Urinary bladder (tissue), 4 donors: ENCODE measurements around the gene BEST2. TPM values are rescaled to one million over a fixed set of nuclear protein-coding genes. Genes with fewer than 3 reads are reported as not detected.

Experiments used
- DNase-seq: peaks from one replicate; pipeline ENCODE4 v3.0.0-alpha.2; 2015; ENCODE audit errors: extremely low spot score
- H3K27ac ChIP-seq: one replicate; pipeline ENCODE4 v1.5.1; 2013; ENCODE audit warnings: low read depth, mild to moderate bottlenecking, moderate library complexity
- H3K36me3 ChIP-seq: one replicate; pipeline ENCODE4 v1.6.1; 2013; ENCODE audit warnings: mild to moderate bottlenecking, moderate library complexity; ENCODE audit not compliant: insufficient read depth
- H3K4me1 ChIP-seq: one replicate; pipeline ENCODE4 v1.6.1; 2013; ENCODE audit warnings: mild to moderate bottlenecking, moderate library complexity; ENCODE audit not compliant: insufficient read depth
- H3K4me3 ChIP-seq: one replicate; pipeline ENCODE4 v1.5.1; 2013; ENCODE audit warnings: low read depth, low read length
- WGBS: extraction: QIAGEN DNeasy Blood & Tissue Kit; methylation state at CpG from one replicate; pipeline ENCODE4 v1.1.7; 2013; 5-methylcytosine and 5-hydroxymethylcytosine counted together
- polyA plus RNA-seq: library from polyadenylated mRNA; stranded (reverse); fragments of 200-250 nt; gene quantifications from one replicate; pipeline ENCODE4 v1.2.3, GENCODE V29; 2013
- small RNA-seq: library from RNA; depleted of rRNA; stranded (forward); fragments of <200 nt; gene quantifications from one replicate; pipeline ENCODE3, GENCODE V24; 2014
- total RNA-seq: library from RNA; depleted of rRNA; stranded (reverse); fragments of >200 nt; gene quantifications from one replicate; pipeline ENCODE4 v1.2.3, GENCODE V29; 2014
- donor health status: healthy with polysubstance abuse.
- donor health status: healthy.

Gene BEST2
- total and polyA plus RNA-seq, 2 donors: not detected

DNA sequence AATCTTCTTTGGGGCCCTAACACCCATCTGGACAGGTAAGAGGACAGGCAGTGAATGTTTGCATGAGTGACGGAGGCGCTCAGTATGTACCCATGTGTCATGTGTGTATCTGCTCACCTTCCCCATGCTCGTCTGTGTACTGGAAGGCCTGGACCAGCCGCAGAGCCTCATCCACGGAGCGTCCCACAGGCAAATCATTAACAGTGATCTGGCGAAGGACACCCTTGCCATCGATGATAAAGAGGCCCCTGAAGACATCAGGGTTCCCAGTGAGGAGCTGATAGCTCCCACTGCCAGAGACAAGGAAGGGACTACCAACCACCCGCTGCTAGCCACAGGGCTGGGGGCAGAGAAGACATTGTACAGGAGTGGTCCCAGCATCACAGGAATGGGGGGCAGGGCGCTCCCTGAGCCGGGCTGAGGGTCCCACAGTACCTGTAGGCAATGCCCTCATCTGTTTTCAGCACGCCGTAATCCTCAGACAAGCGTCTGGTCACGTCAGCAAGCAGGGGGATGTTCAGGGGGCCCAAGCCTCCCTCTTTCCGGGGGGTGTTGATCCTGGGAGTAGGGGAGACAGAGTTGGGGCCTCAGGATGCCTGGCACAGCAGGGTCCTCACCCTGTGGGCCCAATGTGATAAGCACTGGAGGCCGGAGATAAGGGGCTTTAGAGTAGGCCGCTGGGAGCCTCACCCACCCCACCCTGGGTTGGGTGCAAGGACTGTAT is 48.3 kb downstream of the BEST2 start:
- no peaks in the 10 kb centered on the region for H3K4me1 ChIP-seq
- 90% methylated on average over 18 of the region's 18 CpGs for WGBS
- DNase-seq: no peak
- H3K36me3 ChIP-seq: no peaks in the 10 kb centered on the region
- H3K4me3 ChIP-seq: no peak overlapping the region
- H3K27ac ChIP-seq: no peak overlapping the region

DNA sequence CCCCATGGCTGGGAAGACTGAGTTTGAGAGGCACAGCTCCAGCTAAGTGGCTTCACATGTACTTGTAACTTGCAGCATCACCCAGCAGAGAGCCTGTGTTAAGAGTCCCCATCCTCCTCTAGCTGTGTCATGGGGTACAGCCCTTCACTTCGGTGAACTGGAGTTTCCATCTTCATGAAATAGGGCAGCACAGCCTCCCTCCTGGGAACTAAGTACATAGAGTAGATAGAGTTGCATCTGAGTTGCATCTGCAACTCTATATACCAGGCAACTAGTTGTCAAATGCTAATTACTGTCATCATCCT is 48.8 kb downstream of the BEST2 start:
- Histone ChIP-seq H3K36me3 (no peaks in the 10 kb centered on the region), H3K4me1 (no peaks in the 10 kb centered on the region), H3K4me3 (no peak overlapping the region), H3K27ac (no peak overlapping the region)
- DNase-seq: no peak
- 88% methylated on average over 1 of the region's 1 CpG for WGBS

DNA sequence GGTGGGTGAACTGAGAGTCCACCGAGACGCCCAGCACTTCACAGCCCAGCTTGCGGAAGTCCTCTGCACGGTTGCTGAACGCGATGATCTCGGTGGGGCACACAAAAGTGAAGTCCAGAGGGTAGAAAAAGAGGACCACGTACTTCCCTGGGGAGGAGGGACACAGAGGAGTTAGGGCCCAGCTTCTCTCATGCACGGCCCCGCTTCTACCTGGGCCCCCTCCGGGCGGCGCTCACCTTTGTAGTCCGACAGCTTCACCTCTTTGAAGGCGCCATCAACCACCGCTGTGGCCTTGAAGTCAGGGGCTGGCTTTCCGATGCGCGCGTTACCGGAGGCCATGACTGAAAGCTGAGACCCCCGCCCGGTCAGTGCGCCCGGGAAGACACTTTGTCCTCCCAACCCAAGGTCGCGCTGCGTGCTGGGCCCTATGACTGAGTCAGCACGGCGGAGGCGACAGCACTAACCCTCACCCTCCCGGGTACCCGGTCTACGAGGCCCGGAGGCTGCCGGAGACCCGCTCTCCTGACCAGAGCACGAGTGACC is 49.4 kb downstream of the BEST2 start:
- H3K4me1 ChIP-seq: no peaks in the 10 kb centered on the region
- WGBS: 9% methylated on average over 38 of the region's 38 CpGs
- H3K27ac ChIP-seq: peak overlapping the region; percentile 33
- no peak for DNase-seq
- H3K4me3 ChIP-seq: peak overlapping the region; percentile 78
- H3K36me3 ChIP-seq: no peaks in the 10 kb centered on the region

DNA sequence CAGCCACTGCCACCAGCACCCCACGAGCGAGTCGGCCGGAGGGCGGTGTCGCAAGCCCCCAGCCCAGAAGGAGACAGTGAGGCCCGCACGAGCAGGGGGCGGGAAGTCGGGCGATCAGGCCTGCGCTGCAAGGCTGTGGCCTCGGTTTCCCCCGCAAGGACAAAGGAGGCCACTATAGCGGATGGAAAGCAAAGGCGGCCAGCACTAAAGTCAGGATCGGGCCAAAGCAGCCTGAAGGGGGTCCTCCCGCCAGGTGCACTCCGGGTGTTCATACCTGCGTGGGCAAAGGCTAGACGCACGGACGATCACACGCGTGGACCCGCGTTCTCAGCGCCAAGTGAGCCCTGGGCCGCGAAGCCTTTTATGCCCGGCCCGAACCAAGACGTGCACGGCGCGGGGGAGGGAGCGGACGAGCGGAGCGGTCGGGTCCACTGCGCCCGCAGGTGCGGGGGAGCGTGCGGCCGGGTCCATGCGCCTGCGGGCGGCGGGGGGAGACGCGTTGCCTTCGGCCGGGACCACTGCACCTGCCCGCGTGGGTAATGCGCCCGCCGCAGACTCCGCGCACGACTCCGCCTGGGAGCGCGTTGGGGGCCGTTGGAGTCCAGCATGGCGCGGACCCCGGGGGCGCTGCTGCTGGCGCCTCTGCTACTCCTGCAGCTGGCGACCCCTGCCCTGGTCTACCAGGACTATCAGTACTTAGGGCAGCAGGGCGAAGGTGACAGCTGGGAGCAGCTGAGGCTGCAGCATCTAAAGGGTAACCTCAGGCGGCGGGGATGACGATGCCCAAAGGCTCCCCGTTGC is 50.1 kb downstream of the BEST2 start, which contains the start of the genes PRDX2 and THSD8:
Gene PRDX2, minus strand, starts transcription at position 335 of the 801 bp plus-strand sequence. CDS start 539 bp downstream, outside the sequence.
Gene THSD8, plus strand, starts transcription at position 604 of the 801 bp plus-strand sequence. Its CDS starts 3 bp downstream, at position 607.
- H3K27ac ChIP-seq: peak within 1 kb of the TSS; percentile 33
- no peaks in the 10 kb centered on the region for H3K36me3 ChIP-seq
- H3K4me3 ChIP-seq: peak within 1 kb of the TSS; percentile 78
- WGBS: under 1% methylated on average over 78 of the region's 78 CpGs
- no peaks in the 10 kb centered on the region for H3K4me1 ChIP-seq
- DNase-seq: no peak

DNA sequence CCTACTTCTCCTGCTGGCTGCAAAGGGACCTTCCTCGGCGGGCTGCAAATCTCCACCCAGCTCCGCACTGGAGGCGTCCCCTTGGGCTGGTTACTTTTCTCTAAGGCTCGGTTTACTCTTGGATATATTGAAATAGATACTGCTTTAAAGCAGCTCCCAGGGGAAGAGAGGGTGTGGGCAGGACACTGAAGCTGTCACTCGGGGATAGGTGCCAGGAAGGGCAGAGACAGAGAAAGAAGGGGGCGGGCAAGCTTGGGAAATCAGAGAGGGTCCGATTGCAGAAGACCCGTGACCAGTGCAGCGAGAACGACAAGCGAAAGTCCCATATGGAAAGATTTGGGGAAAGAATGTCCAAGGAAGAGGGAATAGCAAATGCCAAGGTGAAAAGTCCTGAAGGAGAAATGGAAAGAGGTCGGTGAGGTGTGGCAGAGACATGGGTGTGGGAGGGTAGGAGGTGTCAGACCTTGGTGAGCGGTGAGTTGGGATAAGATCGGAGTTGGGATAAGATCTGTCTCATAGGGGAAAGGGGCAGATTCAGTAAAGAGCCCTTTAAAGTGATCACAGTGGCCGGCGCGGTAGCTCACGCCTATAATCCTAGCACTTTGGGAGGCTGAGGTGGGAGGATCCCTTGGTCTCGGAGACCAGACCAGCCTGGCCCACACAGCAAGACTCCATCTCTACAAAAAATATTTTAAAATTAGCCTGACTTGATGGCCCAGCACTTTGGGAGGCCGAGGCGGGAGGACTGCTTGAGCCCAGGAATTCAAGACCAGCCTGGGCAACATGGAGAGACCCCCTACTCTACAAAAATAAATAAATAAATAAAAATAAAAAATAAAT is 50.9 kb downstream of the BEST2 start:
- no peak overlapping the region for H3K27ac ChIP-seq

DNA sequence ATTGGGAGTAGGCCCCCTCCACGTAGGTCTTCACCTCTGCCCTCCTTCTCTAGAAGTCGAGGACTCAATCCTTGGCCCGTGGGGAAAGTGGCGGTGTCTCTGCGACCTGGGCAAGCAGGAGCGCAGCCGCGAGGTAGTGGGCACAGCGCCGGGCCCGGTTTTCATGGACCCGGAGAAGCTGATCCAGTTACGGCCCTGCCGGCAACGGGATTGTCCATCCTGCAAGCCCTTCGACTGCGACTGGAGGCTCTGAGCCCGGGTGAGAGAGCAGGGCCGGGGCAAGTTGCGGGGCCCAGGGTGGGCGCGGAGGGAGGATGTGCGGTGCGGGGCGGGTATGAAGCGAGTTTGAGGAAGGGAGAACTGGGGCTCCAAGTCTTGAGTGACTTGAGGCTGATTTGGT is 52.5 kb downstream of the BEST2 start:
- no peaks in the 10 kb centered on the region for H3K36me3 ChIP-seq
- no peak overlapping the region for H3K27ac ChIP-seq
- no peaks in the 10 kb centered on the region for H3K4me1 ChIP-seq
- no peak for DNase-seq
- 92% methylated on average over 26 of the region's 26 CpGs for whole genome bisulfite sequencing
- no peak overlapping the region for H3K4me3 ChIP-seq

More for the DNA sequence above, 50.9 kb downstream of the BEST2 start:
- 42% methylated on average over 22 of the region's 22 CpGs for WGBS
- Histone ChIP-seq H3K4me3 (peak overlapping the region; percentile 78), H3K4me1 (no peaks in the 10 kb centered on the region), H3K36me3 (no peaks in the 10 kb centered on the region)
- no peak for DNase-seq

DNA sequence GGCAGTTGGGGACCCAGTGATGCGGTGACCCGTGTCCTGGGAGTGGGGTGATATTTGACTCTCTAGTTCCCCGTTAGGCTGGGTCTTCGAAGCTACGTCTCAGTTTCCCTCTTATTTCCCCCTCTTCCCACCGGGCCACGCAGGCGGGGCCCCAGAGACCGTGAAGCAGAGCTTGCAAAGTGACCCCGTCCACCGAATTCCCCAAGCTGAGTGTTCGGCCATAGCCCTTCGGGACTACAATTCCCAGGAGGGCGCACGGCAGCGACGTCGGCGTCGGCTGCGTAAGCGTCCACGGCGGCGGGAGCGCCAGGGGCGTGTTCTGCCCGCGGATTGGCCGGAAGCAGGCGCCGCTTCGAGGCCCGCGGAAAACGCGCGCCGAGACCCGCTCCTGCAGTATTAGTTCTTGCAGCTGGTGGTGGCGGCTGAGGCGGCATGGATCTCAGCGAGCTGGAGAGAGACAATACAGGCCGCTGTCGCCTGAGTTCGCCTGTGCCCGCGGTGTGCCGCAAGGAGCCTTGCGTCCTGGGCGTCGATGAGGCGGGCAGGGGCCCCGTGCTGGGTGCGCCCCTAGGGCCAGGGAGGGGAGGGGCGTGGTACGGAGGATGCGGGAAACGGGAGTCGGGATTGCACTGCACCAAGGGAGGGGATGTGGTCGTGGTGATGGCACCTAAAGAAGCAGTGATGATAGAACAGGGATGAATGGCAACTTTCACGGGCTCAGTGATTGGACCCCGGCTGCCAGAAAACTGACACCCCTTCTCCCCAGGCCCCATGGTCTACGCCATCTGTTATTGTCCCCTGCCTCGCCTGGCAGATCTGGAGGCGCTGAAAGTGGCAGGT is 54.9 kb downstream of the BEST2 start, which contains the start of gene RNASEH2A:
Gene RNASEH2A, plus strand, starts transcription at position 343 of the 840 bp plus-strand sequence. Its CDS starts 90 bp downstream, at position 433.
- H3K27ac ChIP-seq: peak within 1 kb of the TSS; percentile 61
- no peaks in the 10 kb centered on the region for H3K36me3 ChIP-seq
- DNase-seq: no peak
- no peaks in the 10 kb centered on the region for H3K4me1 ChIP-seq
- peak within 1 kb of the TSS; percentile 57 for H3K4me3 ChIP-seq
- WGBS: 4% methylated on average over 66 of the region's 66 CpGs

Small RNA genes within 50 kb of the gene (small RNA-seq; reads per million reads assigned to genes)
- gene MIR5684 (not detected), gene SNORD41 (136 reads per million, percentile 97 among the genes with 10 or more reads in this experiment)

Other genes with a start within 250 kb of the BEST2 start
- 25.0 TPM for gene ZNF564, start 200.3 kb upstream of the BEST2 start, total RNA-seq
- gene ZNF564, start 200.3 kb upstream of the BEST2 start, polyA plus RNA-seq: 6.6 TPM
- 9.0 TPM for gene ZNF490, start 141.0 kb upstream of the BEST2 start, total RNA-seq
- 1.0 TPM for gene ZNF490, start 141.0 kb upstream of the BEST2 start, polyA plus RNA-seq
- 38.3 TPM for gene ZNF791, start 140.9 kb upstream of the BEST2 start, total RNA-seq
- 12.0 TPM for gene ZNF791, start 140.9 kb upstream of the BEST2 start, polyA plus RNA-seq
- 31.1 TPM for gene MAN2B1, start 85.0 kb upstream of the BEST2 start, total RNA-seq
- gene MAN2B1, start 85.0 kb upstream of the BEST2 start, polyA plus RNA-seq: 60.0 TPM
- gene WDR83, start 85.0 kb upstream of the BEST2 start, total RNA-seq: 5.1 TPM
- 17.5 TPM for gene WDR83, start 85.0 kb upstream of the BEST2 start, polyA plus RNA-seq
- gene DHPS, start 69.9 kb upstream of the BEST2 start, total RNA-seq: 29.9 TPM
- gene DHPS, start 69.9 kb upstream of the BEST2 start, polyA plus RNA-seq: 99.0 TPM
- gene GNG14, start 63.8 kb upstream of the BEST2 start, total RNA-seq: not detected
- not detected for gene GNG14, start 63.8 kb upstream of the BEST2 start, polyA plus RNA-seq
- gene FBXW9, start 55.2 kb upstream of the BEST2 start, total RNA-seq: 2.6 TPM
- gene FBXW9, start 55.2 kb upstream of the BEST2 start, polyA plus RNA-seq: 8.9 TPM
- 35.4 TPM for gene TNPO2, start 27.9 kb upstream of the BEST2 start, total RNA-seq
- gene TNPO2, start 27.9 kb upstream of the BEST2 start, polyA plus RNA-seq: 50.7 TPM
- 59.5 TPM for gene TRIR, start 17.1 kb upstream of the BEST2 start, total RNA-seq
- gene TRIR, start 17.1 kb upstream of the BEST2 start, polyA plus RNA-seq: 285 TPM
- gene GET3, start 14.3 kb upstream of the BEST2 start, total RNA-seq: 22.7 TPM
- 84.4 TPM for gene GET3, start 14.3 kb upstream of the BEST2 start, polyA plus RNA-seq
- gene HOOK2, start 23.8 kb downstream of the BEST2 start, total RNA-seq: 30.2 TPM
- 28.4 TPM for gene HOOK2, start 23.8 kb downstream of the BEST2 start, polyA plus RNA-seq
- gene JUNB, start 39.7 kb downstream of the BEST2 start, total RNA-seq: 107 TPM
- 545 TPM for gene JUNB, start 39.7 kb downstream of the BEST2 start, polyA plus RNA-seq
- 74.2 TPM for gene PRDX2, start 50.0 kb downstream of the BEST2 start, total RNA-seq
- 245 TPM for gene PRDX2, start 50.0 kb downstream of the BEST2 start, polyA plus RNA-seq
- not detected for gene THSD8, start 50.3 kb downstream of the BEST2 start, total RNA-seq
- gene THSD8, start 50.3 kb downstream of the BEST2 start, polyA plus RNA-seq: not detected
- 9.5 TPM for gene RNASEH2A, start 54.8 kb downstream of the BEST2 start, total RNA-seq
- 12.8 TPM for gene RNASEH2A, start 54.8 kb downstream of the BEST2 start, polyA plus RNA-seq
- not detected for gene RTBDN, start 82.8 kb downstream of the BEST2 start, total RNA-seq
- 0.65 TPM for gene RTBDN, start 82.8 kb downstream of the BEST2 start, polyA plus RNA-seq
- gene MAST1, start 86.7 kb downstream of the BEST2 start, total RNA-seq: 0.74 TPM
- gene MAST1, start 86.7 kb downstream of the BEST2 start, polyA plus RNA-seq: 1.1 TPM
- 10.6 TPM for gene DNASE2, start 129.7 kb downstream of the BEST2 start, total RNA-seq
- gene DNASE2, start 129.7 kb downstream of the BEST2 start, polyA plus RNA-seq: 58.9 TPM
- gene KLF1, start 135.4 kb downstream of the BEST2 start, total RNA-seq: 0.26 TPM
- gene KLF1, start 135.4 kb downstream of the BEST2 start, polyA plus RNA-seq: 0.08 TPM
- 13.8 TPM for gene GCDH, start 139.4 kb downstream of the BEST2 start, total RNA-seq
- gene GCDH, start 139.4 kb downstream of the BEST2 start, polyA plus RNA-seq: 54.5 TPM
- gene SYCE2, start 167.5 kb downstream of the BEST2 start, total RNA-seq: 0.85 TPM
- 0.10 TPM for gene SYCE2, start 167.5 kb downstream of the BEST2 start, polyA plus RNA-seq
- 27.2 TPM for gene FARSA, start 181.9 kb downstream of the BEST2 start, total RNA-seq
- 51.3 TPM for gene FARSA, start 181.9 kb downstream of the BEST2 start, polyA plus RNA-seq
- 350 TPM for gene CALR, start 186.8 kb downstream of the BEST2 start, total RNA-seq
- 366 TPM for gene CALR, start 186.8 kb downstream of the BEST2 start, polyA plus RNA-seq
- gene RAD23A, start 194.1 kb downstream of the BEST2 start, total RNA-seq: 29.5 TPM
- gene RAD23A, start 194.1 kb downstream of the BEST2 start, polyA plus RNA-seq: 129 TPM
- 7.3 TPM for gene GADD45GIP1, start 205.4 kb downstream of the BEST2 start, total RNA-seq
- gene GADD45GIP1, start 205.4 kb downstream of the BEST2 start, polyA plus RNA-seq: 45.9 TPM
- gene DAND5, start 217.8 kb downstream of the BEST2 start, total RNA-seq: not detected
- not detected for gene DAND5, start 217.8 kb downstream of the BEST2 start, polyA plus RNA-seq
- 83.5 TPM for gene NFIX, start 243.7 kb downstream of the BEST2 start, total RNA-seq
- 88.6 TPM for gene NFIX, start 243.7 kb downstream of the BEST2 start, polyA plus RNA-seq